ENCODE results near the gene MAN2A2.

Gene MAN2A2

DNA sequence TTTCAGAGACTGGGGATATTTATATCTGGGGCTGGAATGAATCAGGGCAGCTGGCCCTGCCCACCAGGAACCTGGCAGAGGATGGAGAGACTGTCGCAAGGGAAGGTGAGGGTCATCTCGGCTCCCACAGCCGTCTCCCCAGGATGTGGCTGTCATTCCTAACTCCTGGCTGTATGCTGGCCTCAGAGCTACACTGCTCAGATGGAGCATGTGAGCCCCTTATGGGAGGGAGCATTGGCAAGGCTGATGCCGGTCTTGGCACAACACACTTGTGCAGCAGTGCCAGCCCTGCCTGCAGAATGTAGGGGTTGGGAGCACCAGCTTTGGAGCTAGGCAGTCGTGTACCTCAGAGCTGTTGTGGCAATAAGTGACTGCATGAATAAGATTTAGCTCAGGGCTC, 56.8 kb downstream of the MAN2A2 start:
- Histone ChIP-seq H3K14ac (ENCODE audit: low read length) (no peak overlapping the region), H3K9me3 (ENCODE audit: insufficient read depth, low read depth, low read length) (peaks cover 2% of the 10 kb centered on the region), H3K4me1 (ENCODE audit: control insufficient read depth in 1 of 2, insufficient read depth in 2 of 2, low read length in 2 of 2) (peaks cover 8 to 9% of the 10 kb centered on the region in 2 experiments), H2AK5ac (ENCODE audit: low read length) (no peak overlapping the region), H4K8ac (ENCODE audit: low read depth, low read length) (no peak overlapping the region), H3K4me2 (ENCODE audit: low read length) (no peak overlapping the region), H4K12ac (ENCODE audit: low read depth, low read length) (no peak overlapping the region), H3K27ac (ENCODE audit: low read depth, low read length) (no peak overlapping the region), H3K4ac (ENCODE audit: low read depth, low read length) (no peak overlapping the region), H3K18ac (ENCODE audit: low read length) (no peak overlapping the region), H3K79me1 (ENCODE audit: low read length) (peaks cover 5% of the 10 kb centered on the region), H2BK5ac (ENCODE audit: low read depth, low read length, poor library complexity) (no peak overlapping the region), H3K23ac (ENCODE audit: low read length) (no peak overlapping the region), H3K4me3 (ENCODE audit: low read depth, low read length) (no peak overlapping the region), H2BK12ac (ENCODE audit: low read length) (no peak overlapping the region), H3K27me3 (ENCODE audit: insufficient read depth, low read length) (no peaks in the 10 kb centered on the region), H3K9ac (ENCODE audit: low read length) (no peak overlapping the region), H2BK120ac (ENCODE audit: insufficient read depth, low read length, poor library complexity) (no peak overlapping the region), H3K79me2 (ENCODE audit: control insufficient read depth, insufficient read depth, low read length, poor library complexity) (peaks cover 4% of the 10 kb centered on the region), H3K36me3 (ENCODE audit: control insufficient read depth in 1 of 2, insufficient read depth in 2 of 2, low read length in 2 of 2) (peaks cover 9 to 20% of the 10 kb centered on the region in 2 experiments), H2AFZ (ENCODE audit: insufficient read depth, low read length, poor library complexity) (no peak overlapping the region), H4K91ac (ENCODE audit: low read depth, low read length) (no peak overlapping the region)
- no peak for DNase-seq
- WGBS (ENCODE audit: extremely low coverage, insufficient coverage, insufficient read length): no CpG with 5 or more reads among the region's 5 CpGs

- no peak overlapping the region for H4K91ac ChIP-seq (ENCODE audit: low read depth, low read length)
- no peak overlapping the region for H3K14ac ChIP-seq (ENCODE audit: low read length)
- H3K18ac ChIP-seq (ENCODE audit: low read length): no peak overlapping the region
- peaks cover 2% of the 10 kb centered on the region for H3K9me3 ChIP-seq (ENCODE audit: insufficient read depth, low read depth, low read length)
- no peak overlapping the region for H4K8ac ChIP-seq (ENCODE audit: low read depth, low read length)
- no peak overlapping the region for H2BK5ac ChIP-seq (ENCODE audit: low read depth, low read length, poor library complexity)
- no peak overlapping the region for H3K27ac ChIP-seq (ENCODE audit: low read depth, low read length)
- no peak overlapping the region for H3K4me3 ChIP-seq (ENCODE audit: low read depth, low read length)
- no peak overlapping the region for H4K12ac ChIP-seq (ENCODE audit: low read depth, low read length)
- WGBS (ENCODE audit: extremely low coverage, insufficient coverage, insufficient read length): no CpG with 5 or more reads among the region's 20 CpGs
- DNase-seq: no peak
- no peaks in the 10 kb centered on the region for H3K27me3 ChIP-seq (ENCODE audit: insufficient read depth, low read length)
- peaks cover 8 to 9% of the 10 kb centered on the region in 2 experiments for H3K4me1 ChIP-seq (ENCODE audit: control insufficient read depth in 1 of 2, insufficient read depth in 2 of 2, low read length in 2 of 2)
- H3K79me1 ChIP-seq (ENCODE audit: low read length): peaks cover 3% of the 10 kb centered on the region
- H3K4me2 ChIP-seq (ENCODE audit: low read length): no peak overlapping the region
- peaks cover 2% of the 10 kb centered on the region for H3K79me2 ChIP-seq (ENCODE audit: control insufficient read depth, insufficient read depth, low read length, poor library complexity)
- H3K9ac ChIP-seq (ENCODE audit: low read length): no peak overlapping the region
- H3K4ac ChIP-seq (ENCODE audit: low read depth, low read length): no peak overlapping the region
- H2BK12ac ChIP-seq (ENCODE audit: low read length): no peak overlapping the region
- H3K36me3 ChIP-seq (ENCODE audit: control insufficient read depth in 1 of 2, insufficient read depth in 2 of 2, low read length in 2 of 2): peaks cover 12 to 23% of the 10 kb centered on the region in 2 experiments
- no peak overlapping the region for H2AFZ ChIP-seq (ENCODE audit: insufficient read depth, low read length, poor library complexity)
- H2BK120ac ChIP-seq (ENCODE audit: insufficient read depth, low read length, poor library complexity): no peak overlapping the region
- no peak overlapping the region for H2AK5ac ChIP-seq (ENCODE audit: low read length)
- no peak overlapping the region for H3K23ac ChIP-seq (ENCODE audit: low read length)
Measured at GRCh38 chr15:90960298-90961091, 57.4 kb downstream of the MAN2A2 start.

- H2BK5ac ChIP-seq (ENCODE audit: low read depth, low read length, poor library complexity): no peak overlapping the region
- no peak overlapping the region for H4K12ac ChIP-seq (ENCODE audit: low read depth, low read length)
- H4K8ac ChIP-seq (ENCODE audit: low read depth, low read length): no peak overlapping the region
- no peak overlapping the region for H3K4ac ChIP-seq (ENCODE audit: low read depth, low read length)
- H3K4me3 ChIP-seq (ENCODE audit: low read depth, low read length): no peak overlapping the region
- peaks cover 2% of the 10 kb centered on the region for H3K79me2 ChIP-seq (ENCODE audit: control insufficient read depth, insufficient read depth, low read length, poor library complexity)
- peaks cover 4% of the 10 kb centered on the region for H3K9me3 ChIP-seq (ENCODE audit: insufficient read depth, low read depth, low read length)
- no peak overlapping the region for H3K14ac ChIP-seq (ENCODE audit: low read length)
- no peak overlapping the region for H2BK120ac ChIP-seq (ENCODE audit: insufficient read depth, low read length, poor library complexity)
- no peak for DNase-seq
- no peak overlapping the region for H4K91ac ChIP-seq (ENCODE audit: low read depth, low read length)
- peaks cover 5% of the 10 kb centered on the region in 2 experiments for H3K4me1 ChIP-seq (ENCODE audit: control insufficient read depth in 1 of 2, insufficient read depth in 2 of 2, low read length in 2 of 2)
- no peak overlapping the region for H2AFZ ChIP-seq (ENCODE audit: insufficient read depth, low read length, poor library complexity)
- H2BK12ac ChIP-seq (ENCODE audit: low read length): no peak overlapping the region
- H3K18ac ChIP-seq (ENCODE audit: low read length): no peak overlapping the region
- no peaks in the 10 kb centered on the region for H3K27me3 ChIP-seq (ENCODE audit: insufficient read depth, low read length)
- no CpG with 5 or more reads among the region's 4 CpGs for WGBS (ENCODE audit: extremely low coverage, insufficient coverage, insufficient read length)
- H3K4me2 ChIP-seq (ENCODE audit: low read length): no peak overlapping the region
- no peak overlapping the region for H3K27ac ChIP-seq (ENCODE audit: low read depth, low read length)
- no peak overlapping the region for H3K9ac ChIP-seq (ENCODE audit: low read length)
- peaks cover 18 to 33% of the 10 kb centered on the region in 2 experiments for H3K36me3 ChIP-seq (ENCODE audit: control insufficient read depth in 1 of 2, insufficient read depth in 2 of 2, low read length in 2 of 2)
- H3K79me1 ChIP-seq (ENCODE audit: low read length): peaks cover 2% of the 10 kb centered on the region
- no peak overlapping the region for H2AK5ac ChIP-seq (ENCODE audit: low read length)
- no peak overlapping the region for H3K23ac ChIP-seq (ENCODE audit: low read length)
Measured at GRCh38 chr15:90962021-90962420, 58.9 kb downstream of the MAN2A2 start.

GRCh38 chr15:90966262-90966661, 63.2 kb downstream of the MAN2A2 start:
- Histone ChIP-seq H3K27me3 (ENCODE audit: insufficient read depth, low read length) (no peaks in the 10 kb centered on the region), H4K12ac (ENCODE audit: low read depth, low read length) (no peak overlapping the region), H3K4me2 (ENCODE audit: low read length) (no peak overlapping the region), H3K4ac (ENCODE audit: low read depth, low read length) (no peak overlapping the region), H3K79me2 (ENCODE audit: control insufficient read depth, insufficient read depth, low read length, poor library complexity) (no peaks in the 10 kb centered on the region), H2AFZ (ENCODE audit: insufficient read depth, low read length, poor library complexity) (no peak overlapping the region), H2AK5ac (ENCODE audit: low read length) (no peak overlapping the region), H4K91ac (ENCODE audit: low read depth, low read length) (no peak overlapping the region), H3K4me1 (ENCODE audit: control insufficient read depth in 1 of 2, insufficient read depth in 2 of 2, low read length in 2 of 2) (no peaks in the 10 kb centered on the region), H2BK12ac (ENCODE audit: low read length) (no peak overlapping the region), H2BK5ac (ENCODE audit: low read depth, low read length, poor library complexity) (no peak overlapping the region), H3K9ac (ENCODE audit: low read length) (no peak overlapping the region), H3K23ac (ENCODE audit: low read length) (no peak overlapping the region), H3K18ac (ENCODE audit: low read length) (no peak overlapping the region), H4K8ac (ENCODE audit: low read depth, low read length) (no peak overlapping the region), H3K14ac (ENCODE audit: low read length) (no peak overlapping the region), H3K4me3 (ENCODE audit: low read depth, low read length) (no peak overlapping the region), H3K27ac (ENCODE audit: low read depth, low read length) (no peak overlapping the region), H3K9me3 (ENCODE audit: insufficient read depth, low read depth, low read length) (peaks cover 4% of the 10 kb centered on the region), H3K36me3 (ENCODE audit: control insufficient read depth in 1 of 2, insufficient read depth in 2 of 2, low read length in 2 of 2) (peaks cover 34 to 57% of the 10 kb centered on the region in 2 experiments), H2BK120ac (ENCODE audit: insufficient read depth, low read length, poor library complexity) (no peak overlapping the region), H3K79me1 (ENCODE audit: low read length) (no peaks in the 10 kb centered on the region)
- no CpG with 5 or more reads among the region's 9 CpGs for WGBS (ENCODE audit: extremely low coverage, insufficient coverage, insufficient read length)
- DNase-seq: no peak
